Fibroblast of skin of scalp (primary cell): Measurements from ENCODE around the gene BCAR3.

Experiments
- DNase-seq: peaks from one replicate; pipeline ENCODE4 v3.0.0-alpha.2; 2013

BCAR3 gene

GRCh38 chr1:93635614-93636543, 45.8 kb downstream of the BCAR3 start:
- peak; percentile 66 for DNase-seq

DNA sequence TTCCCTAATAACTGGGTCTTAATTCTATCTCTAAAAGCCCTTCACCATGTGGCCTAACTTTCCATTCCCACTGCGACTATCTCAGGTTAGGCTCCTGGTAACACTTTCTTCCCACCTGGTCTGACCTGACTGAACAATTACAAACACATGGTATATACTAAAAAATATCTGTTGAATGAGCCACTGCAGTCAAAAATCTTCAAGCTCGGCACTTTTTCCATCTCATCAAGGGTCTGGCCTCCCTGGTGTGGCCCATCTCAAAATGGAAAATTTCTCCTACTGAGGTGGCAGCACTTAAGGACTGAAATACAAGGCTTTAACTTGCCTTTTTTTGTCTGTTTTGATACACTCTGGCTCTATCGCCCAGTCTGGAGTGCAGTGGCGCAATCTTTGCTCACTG, 48.3 kb downstream of the BCAR3 start:
- DNase-seq, result no peak

DNA sequence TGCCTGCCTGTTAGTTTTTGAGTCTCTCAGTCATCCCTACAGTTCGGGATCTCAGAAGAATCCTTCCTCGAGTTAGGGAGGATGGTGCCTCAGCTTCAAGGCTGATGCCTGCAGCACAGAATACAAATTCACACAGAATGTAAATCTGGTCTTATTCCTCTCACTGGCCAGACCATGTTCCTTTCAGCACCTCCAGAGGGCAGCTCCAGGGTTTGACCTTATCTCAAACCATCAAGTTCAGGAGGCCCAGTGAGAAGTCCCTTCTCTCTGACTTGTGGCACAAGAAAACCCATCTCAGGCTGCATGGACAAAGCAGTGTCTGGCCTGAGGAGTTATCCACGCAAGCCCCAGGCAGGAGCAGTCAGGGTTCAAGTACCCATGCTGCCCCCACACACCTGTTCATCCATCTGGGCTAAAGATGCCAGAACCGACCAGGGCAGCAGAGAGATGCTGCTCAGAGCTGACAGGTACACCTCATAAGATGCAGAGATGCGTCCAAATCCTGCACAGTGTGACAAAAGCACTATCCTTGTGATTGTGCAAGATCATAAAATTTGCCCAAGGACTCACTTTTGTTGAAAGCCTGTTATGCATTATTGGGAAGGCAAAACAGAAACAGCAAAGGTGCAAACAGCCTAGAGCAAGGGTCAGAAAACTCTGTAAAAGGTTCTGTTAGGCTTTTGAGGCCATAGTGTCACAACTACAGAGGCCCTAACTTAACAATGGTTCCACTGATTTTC, 49.8 kb downstream of the BCAR3 start:
- DNase-seq, result no peak

- no peak for DNase-seq
These were observed 51.5 kb downstream of the BCAR3 start for GRCh38 chr1:93630168-93630567.

- peak; percentile 78 for DNase-seq
These were observed 52.3 kb downstream of the BCAR3 start for GRCh38 chr1:93629101-93630059.

GRCh38 chr1:93628681-93629080, 53.0 kb downstream of the BCAR3 start:
- peak; percentile 37 for DNase-seq

DNA sequence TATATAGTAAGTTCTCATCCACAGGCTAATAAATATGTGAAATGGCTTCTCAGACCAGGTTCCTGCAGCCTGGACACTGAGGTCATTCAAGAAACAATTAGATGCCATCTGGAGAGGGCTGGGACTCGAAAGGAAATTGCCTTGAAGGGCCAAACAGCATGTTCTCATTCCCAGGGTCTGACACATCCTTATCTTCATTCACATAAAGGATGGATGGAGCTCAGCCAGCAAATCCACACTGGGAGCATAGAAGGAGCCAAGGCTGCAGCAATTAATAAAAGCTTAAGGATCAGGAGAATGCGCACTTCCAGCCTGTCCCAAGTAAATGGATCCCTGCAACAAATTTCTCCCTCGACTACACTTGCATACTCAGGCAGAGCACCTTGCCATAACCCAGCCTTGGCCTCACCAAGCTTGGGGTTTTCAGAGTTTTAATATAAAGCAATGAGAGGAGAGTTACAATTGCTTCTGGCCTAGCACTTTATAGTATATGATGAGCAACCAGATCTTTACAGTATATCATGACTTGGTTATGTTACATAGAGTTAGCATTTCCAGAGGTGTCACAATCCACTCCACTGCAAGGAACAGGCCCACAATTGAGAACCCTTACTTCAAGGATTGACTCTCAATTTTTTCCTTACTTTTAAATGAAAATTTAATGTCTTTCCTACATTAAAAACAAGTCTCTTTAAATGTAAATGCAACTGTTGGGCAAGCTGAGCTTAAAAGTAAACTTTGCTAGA, 55.9 kb downstream of the BCAR3 start:
- DNase-seq, result peak; percentile 87

- peak; percentile 89 for DNase-seq
These were observed 57.8 kb downstream of the BCAR3 start for GRCh38 chr1:93623875-93624274.

DNA sequence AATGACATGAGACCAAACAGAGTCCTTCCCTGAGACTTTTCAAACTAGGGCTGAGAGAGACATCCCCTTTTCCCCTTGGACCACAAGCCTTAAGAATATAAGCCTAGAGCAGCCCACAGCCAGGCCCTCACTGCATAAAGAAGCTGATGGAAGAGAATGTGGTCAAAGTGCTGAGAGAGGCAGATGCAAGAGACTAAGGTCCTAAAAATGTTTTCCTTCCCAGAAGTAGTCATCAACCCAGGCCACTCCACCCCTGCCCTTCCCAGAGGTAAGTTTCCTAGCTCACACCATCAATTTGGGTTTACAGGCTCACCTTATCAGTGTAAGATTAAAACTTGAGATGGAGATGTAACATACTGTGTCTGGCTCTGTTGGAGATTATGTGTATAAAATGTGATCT, 58.2 kb downstream of the BCAR3 start:
- DNase-seq, result peak; percentile 45

- no peak for DNase-seq
These were observed 60.4 kb downstream of the BCAR3 start for GRCh38 chr1:93621246-93621645.

GRCh38 chr1:93620841-93621210, 60.8 kb downstream of the BCAR3 start:
- DNase-seq, result no peak

GRCh38 chr1:93620172-93620840, 61.3 kb downstream of the BCAR3 start:
- peak; percentile 73 for DNase-seq

DNA sequence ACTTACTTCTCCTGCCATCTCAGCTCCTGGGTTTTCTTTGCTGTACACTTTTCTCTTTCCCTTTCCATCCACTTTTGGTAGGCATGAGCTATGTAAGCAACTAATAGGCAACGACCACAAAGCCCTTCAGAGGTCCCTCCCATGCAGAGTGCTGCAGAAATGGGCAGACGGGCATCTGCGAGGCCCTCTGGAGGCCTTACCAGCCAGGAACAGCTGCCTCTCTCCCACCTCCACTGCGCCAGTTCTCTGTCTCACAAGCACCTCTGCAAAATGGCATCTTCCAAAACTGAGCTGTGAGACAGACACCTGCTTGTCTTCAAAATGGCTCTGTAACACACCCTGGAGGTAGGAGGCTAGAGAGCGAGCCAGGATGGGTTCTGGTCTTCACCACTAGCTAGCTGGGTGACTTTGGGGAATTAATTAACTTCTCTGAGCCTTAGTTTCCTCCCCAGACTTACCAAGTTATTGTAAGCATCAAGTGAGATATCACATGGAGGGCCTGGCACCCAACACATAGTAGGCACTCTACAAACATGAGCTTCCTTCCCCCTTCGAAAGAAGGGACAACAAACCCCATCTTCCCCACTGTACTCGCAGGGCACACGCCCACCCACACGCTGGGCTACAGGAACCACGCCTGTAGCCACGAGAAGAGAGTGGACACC, 62.0 kb downstream of the BCAR3 start:
- DNase-seq, result no peak

DNA sequence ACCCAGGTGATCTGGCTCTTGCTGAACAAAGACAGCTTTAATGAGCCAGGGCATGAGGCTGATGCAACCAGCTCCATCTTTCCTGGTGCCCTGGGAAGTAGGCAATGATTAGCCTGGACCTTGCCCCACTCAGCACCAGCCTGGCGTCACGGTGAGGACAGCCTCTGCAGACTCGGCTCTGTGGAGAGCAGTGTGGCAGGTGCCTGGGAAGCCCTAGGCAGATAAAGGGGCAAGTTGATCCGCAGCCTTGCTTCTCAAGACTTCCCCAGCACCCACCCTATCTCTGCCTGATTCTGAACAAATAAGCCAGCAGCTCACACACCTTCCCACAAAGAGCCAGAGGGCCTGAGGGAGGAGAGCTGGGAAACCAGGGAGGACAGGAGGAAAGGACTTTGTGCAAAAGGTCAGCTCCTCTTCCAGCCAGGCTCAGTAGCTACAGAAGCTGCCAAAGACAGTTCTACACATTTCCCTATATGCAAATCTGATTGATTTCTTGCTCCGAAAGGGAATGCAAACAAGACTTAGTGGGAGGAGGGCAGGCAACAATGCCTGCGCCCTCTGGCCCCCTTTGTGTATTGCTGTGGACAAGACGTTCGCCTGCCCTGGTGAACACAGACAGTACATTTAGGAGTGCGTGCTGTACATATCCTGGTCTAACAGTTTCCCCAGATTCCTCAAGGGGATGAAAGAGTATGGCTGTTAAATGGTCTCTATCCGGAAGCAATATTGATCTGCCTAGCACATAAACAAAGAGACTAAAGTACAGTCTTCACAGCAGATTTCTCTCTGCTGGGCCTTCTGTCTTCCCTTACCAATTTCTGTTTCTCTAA, 63.8 kb downstream of the BCAR3 start:
- DNase-seq, result no peak

DNA sequence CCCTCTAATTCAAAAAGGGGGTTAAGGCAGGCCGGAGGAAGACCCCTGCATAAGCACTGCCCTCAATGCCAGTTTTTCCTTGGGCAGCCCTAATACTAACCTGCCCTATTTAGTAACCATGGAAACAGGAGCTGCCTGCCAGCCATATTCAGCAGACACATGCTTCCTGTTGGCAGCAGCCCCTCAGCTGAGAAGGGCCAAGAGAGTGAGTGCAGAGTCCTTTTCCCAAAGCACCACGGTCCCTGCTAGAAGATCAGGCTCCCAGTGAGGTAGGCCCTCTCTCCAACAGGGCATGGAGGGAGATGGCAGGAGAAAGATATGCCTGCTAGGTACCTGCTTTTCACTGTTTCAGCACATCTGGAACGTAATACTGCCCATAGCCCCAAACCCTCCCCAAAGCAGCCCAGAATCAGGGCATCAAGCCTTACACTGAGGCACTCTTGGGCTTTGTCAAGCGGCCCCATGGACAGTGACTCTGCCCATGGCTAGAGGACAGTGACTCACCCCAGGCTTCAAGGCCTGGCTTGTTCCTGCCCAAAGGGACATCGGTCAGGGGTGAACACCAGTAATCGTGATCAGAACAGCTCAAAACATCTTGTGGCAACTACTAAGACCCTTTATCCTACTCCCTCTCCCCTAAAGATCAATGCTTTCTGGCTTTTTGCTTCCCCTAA, 64.5 kb downstream of the BCAR3 start:
- no peak for DNase-seq

GRCh38 chr1:93616221-93616995, 65.2 kb downstream of the BCAR3 start:
- no peak for DNase-seq

DNA sequence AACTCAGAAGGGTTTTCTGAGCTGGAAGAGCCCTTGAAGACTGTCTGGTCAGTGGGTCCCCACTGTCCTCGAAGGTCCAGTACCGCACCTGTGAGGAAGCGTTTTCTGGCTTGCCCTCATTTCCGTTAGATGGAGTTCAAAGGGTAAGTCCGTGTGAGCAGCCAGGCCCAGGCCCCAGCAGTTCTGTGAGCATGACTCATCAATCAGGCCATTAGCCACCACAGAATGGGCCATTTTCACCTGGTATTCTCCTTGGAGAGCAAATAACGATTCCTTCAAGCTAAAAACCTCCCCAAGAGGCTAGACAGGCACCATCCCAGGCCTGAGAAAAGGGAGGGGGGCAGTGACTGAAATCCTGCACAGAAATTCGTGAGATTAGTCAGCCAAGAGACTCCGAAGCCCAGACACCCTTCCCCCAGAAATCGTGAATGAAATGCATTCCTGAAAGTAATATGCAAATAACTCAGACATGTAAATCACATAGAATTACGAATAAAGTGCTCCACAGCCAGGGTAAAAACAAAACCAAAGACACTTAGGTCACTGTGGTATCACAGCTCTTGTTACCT, 66.0 kb downstream of the BCAR3 start:
- peak; percentile 96 for DNase-seq

GRCh38 chr1:93614986-93615581, 66.6 kb downstream of the BCAR3 start:
- DNase-seq, result peak; percentile 97
